Measurements from ENCODE around the gene FHOD3. TPM values are rescaled to one million over a fixed set of nuclear protein-coding genes. Genes with fewer than 3 reads are reported as not detected.

Gene FHOD3
- total and polyA plus RNA-seq, 2 of the 8 experiments (the other 6 are each of a cell fraction or from before 2014, with no cell fraction given), result 9.7 to 10.5 TPM

DNA sequence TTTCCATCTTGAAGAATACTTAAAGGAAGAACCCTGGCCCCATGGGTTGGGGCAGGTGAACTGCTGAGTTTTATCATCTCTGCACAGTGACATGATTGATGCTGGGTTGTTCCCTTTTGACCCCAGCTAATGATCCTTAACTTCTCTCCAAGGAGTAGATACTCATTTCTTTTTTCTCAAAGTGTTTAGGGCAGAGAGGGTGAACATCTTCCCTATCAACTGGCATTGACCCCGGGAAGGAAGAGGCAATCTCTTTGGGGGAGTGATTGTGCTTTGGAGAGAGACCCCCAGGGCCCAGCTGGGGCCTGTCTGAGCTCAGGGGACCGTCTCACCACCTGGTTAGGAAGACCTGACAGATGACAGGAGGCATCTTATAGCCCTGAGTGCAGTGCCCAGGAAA lies 190.6 kb downstream of the FHOD3 start:
- H2AFZ ChIP-seq (ENCODE audit: low read length), result no peak overlapping the region
- no peaks in the 10 kb centered on the region for H3K23me2 ChIP-seq (ENCODE audit: low read depth, low read length)
- no peak overlapping the region for H3K56ac ChIP-seq (replicated peaks; ENCODE audit: insufficient read length, low read depth, low read length)
- H3K79me1 ChIP-seq (ENCODE audit: low read depth, low read length), result no peaks in the 10 kb centered on the region; the same call in 1 of the 2 replicates
- 92% methylated on average over 2 of the region's 2 CpGs; no CpG with 5 or more reads in 1 of the 2 experiments for WGBS, 2 experiments (ENCODE audit: extremely low coverage in 1 of 2, insufficient coverage in 1 of 2, insufficient read length in 1 of 2, insufficient replicate concordance in 2 of 2, low coverage in 1 of 2, low lambda C conversion rate in 2 of 2, missing lambda C conversion rate in 1 of 2)
- H3K4me2 ChIP-seq (ENCODE audit: insufficient read depth in 1 of 2, low read depth in 2 of 2, low read length in 2 of 2), result no peak overlapping the region
- H3K9me3 ChIP-seq (ENCODE audit: insufficient read depth in 2 of 2, low read depth in 1 of 2, low read length in 1 of 2), result no peaks in the 10 kb centered on the region
- no peak overlapping the region for H3K4ac ChIP-seq (replicated peaks; ENCODE audit: insufficient read length, low read depth, low read length)
- H2BK15ac ChIP-seq (ENCODE audit: low read length), result no peak overlapping the region
- H3K18ac ChIP-seq (ENCODE audit: extremely low read depth, low read length), result no peak overlapping the region
- TF ChIP-seq BCL11A (IDR thresholded peaks at IDR 0.05; ENCODE audit: low read depth in 2 of 2, low read length in 2 of 2) (no peak), EP300 (IDR thresholded peaks at IDR 0.05; ENCODE audit: borderline replicate concordance in 1 of 2, low read depth in 2 of 2, low read length in 2 of 2) (no peak), NRF1 (IDR thresholded peaks at IDR 0.05; ENCODE audit: low read depth, low read length) (no peak), BACH1 (IDR thresholded peaks at IDR 0.05; ENCODE audit: low read length) (no peak), TBP (IDR thresholded peaks at IDR 0.05; ENCODE audit: low read depth, low read length) (no peak), SP2 (IDR thresholded peaks at IDR 0.05; ENCODE audit: low read length) (no peak), TCF12 (IDR thresholded peaks at IDR 0.05; ENCODE audit: low read depth, low read length) (no peak), CBX5 (IDR thresholded peaks at IDR 0.05; ENCODE audit: low read depth, low read length) (no peak), SP4 (IDR thresholded peaks at IDR 0.05; ENCODE audit: low read length) (no peak), POLR2A (IDR thresholded peaks at IDR 0.05; ENCODE audit: control extremely low read depth in 1 of 2, low read depth in 2 of 2, low read length in 2 of 2) (no peak), JUND (IDR thresholded peaks at IDR 0.05; ENCODE audit: low read length) (no peak)
- no peak overlapping the region for H4K91ac ChIP-seq (replicated peaks; ENCODE audit: insufficient read length, low read length)
- H3K27me3 ChIP-seq (replicated peaks in 1 of 4; ENCODE audit: control insufficient read depth in 3 of 4, extremely low read depth in 1 of 4, insufficient read depth in 3 of 4, low read length in 3 of 4), result no peaks in the 10 kb centered on the region
- no peak for FAIRE-seq
- no peak overlapping the region for H3K9ac ChIP-seq (replicated peaks in 1 of 4; ENCODE audit: extremely low read depth in 1 of 4, low read depth in 3 of 4, low read length in 3 of 4)
- no peak overlapping the region for H4K5ac ChIP-seq (ENCODE audit: insufficient read length, low read depth, low read length)
- H3K36me3 ChIP-seq (ENCODE audit: control insufficient read depth in 2 of 4, insufficient read depth in 4 of 4, low read length in 3 of 4), result no peaks in the 10 kb centered on the region
- no peak for DNase-seq (ENCODE audit: low read depth in 1 of 2, low spot score in 2 of 2)
- no peak overlapping the region for H4K8ac ChIP-seq (ENCODE audit: extremely low read depth, insufficient read depth, low read length)
- no peaks in the 10 kb centered on the region for H3K79me2 ChIP-seq (ENCODE audit: control insufficient read depth in 1 of 2, insufficient read depth in 2 of 2, low read length in 2 of 2)
- H2AK5ac ChIP-seq (ENCODE audit: low read depth, low read length), result no peak overlapping the region
- no peak overlapping the region for H2BK20ac ChIP-seq (ENCODE audit: low read length)
- H3K4me3 ChIP-seq (ENCODE audit: extremely low read depth in 1 of 4, insufficient read depth in 2 of 4, low read depth in 3 of 4, low read length in 4 of 4), result no peak overlapping the region
- no peak overlapping the region for H2BK12ac ChIP-seq (ENCODE audit: low read depth, low read length)
- ChIA-PET POLR2A (ENCODE audit: partially characterized antibody) (interaction anchor here (1.7 kb wide), 1 partner anchor 30 kb away, joined by 3 read pairs; no protein-coding TSS in a partner anchor), CTCF (ENCODE audit: partially characterized antibody) (interaction anchor here (1.1 to 1.3 kb wide), 3 partner anchors 12 to 27 kb away, joined by 3 to 5 read pairs (median 3); no protein-coding TSS in a partner anchor)
- no peak overlapping the region for H2BK5ac ChIP-seq (ENCODE audit: low read depth, low read length)
- H3K14ac ChIP-seq (ENCODE audit: insufficient read length), result no peak overlapping the region
- no peaks in the 10 kb centered on the region for H4K20me1 ChIP-seq (replicated peaks in 1 of 2; ENCODE audit: control insufficient read depth in 1 of 2, insufficient read depth in 2 of 2, low read length in 2 of 2)
- no peak overlapping the region for H3K23ac ChIP-seq (ENCODE audit: insufficient read length)
- H2BK120ac ChIP-seq (replicated peaks; ENCODE audit: low read depth, low read length), result no peak overlapping the region
- H3K4me1 ChIP-seq (replicated peaks in 1 of 4; ENCODE audit: control insufficient read depth in 3 of 4, insufficient read depth in 4 of 4, low read length in 3 of 4), result peaks cover 0 to 3% (median under 1%) of the 10 kb centered on the region in 4 experiments; a peak in 2 of 7 replicates
- H3K27ac ChIP-seq (ENCODE audit: low read depth, low read length), result no peak overlapping the region
